ENCODE data around the gene MAP2K5.

MAP2K5 gene

DNA sequence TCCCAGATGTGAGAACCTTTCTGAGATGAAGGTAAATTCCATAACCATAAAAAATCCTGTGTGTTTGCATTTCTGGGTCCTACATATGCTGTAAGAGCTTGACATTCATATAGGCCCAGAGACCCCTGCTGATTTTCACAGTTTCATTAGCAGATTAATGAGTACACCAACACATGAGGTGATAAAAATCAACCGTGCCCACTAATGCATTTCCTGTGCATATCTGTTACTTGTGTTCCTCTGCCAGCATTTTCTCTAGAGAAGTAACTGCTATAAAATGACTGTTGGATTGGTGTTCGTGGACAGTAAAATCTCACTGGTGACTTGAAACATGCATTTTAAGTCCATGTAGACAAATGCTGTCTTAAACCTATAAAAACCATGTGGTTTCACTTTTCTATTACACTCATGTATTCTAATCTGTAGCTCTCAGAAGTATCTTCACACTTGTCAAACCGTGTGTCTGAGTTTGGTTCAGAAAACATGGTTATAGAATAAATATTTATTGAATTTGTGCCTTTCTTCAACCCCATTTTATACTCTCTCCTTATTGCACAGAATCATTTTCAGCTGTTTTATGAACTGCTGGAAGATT, 14.6 kb downstream of the MAP2K5 start:
- no peak overlapping the region for H3K4me3 ChIP-seq (replicated peaks in 1 of 2; ENCODE audit: low read depth in 2 of 2, low read length in 2 of 2)
- TF ChIP-seq, protein P1, sequence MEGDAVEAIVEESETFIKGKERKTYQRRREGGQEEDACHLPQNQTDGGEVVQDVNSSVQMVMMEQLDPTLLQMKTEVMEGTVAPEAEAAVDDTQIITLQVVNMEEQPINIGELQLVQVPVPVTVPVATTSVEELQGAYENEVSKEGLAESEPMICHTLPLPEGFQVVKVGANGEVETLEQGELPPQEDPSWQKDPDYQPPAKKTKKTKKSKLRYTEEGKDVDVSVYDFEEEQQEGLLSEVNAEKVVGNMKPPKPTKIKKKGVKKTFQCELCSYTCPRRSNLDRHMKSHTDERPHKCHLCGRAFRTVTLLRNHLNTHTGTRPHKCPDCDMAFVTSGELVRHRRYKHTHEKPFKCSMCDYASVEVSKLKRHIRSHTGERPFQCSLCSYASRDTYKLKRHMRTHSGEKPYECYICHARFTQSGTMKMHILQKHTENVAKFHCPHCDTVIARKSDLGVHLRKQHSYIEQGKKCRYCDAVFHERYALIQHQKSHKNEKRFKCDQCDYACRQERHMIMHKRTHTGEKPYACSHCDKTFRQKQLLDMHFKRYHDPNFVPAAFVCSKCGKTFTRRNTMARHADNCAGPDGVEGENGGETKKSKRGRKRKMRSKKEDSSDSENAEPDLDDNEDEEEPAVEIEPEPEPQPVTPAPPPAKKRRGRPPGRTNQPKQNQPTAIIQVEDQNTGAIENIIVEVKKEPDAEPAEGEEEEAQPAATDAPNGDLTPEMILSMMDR (IDR thresholded peaks at IDR 0.05; ENCODE audit: low read depth, low read length): no peak
- no peak for DNase-seq (ENCODE audit: low read depth in 2 of 2)

DNA sequence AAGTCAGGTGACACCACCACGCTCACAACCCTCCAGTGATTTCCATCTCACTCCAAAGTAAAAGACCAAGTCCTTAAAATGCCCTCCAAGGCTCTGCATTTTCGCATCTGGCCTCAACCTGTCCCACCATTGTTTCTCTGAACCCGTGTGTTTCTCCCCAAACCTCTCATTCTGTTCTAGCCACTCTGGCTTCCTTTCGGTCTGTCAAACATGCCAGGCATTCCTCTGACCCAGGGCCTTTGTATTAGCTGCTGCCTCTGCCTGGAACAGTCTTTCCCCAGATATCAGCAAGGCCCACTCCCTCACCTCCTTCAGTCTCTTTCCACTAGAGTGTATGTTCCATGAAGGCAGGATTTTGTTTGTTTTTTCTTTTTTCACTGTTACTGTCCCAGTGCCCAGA, 16.0 kb downstream of the MAP2K5 start:
- TF ChIP-seq, protein P1 (IDR thresholded peaks at IDR 0.05; ENCODE audit: low read depth, low read length): no peak
- no peak for DNase-seq (ENCODE audit: low read depth in 2 of 2)
- H3K4me3 ChIP-seq (replicated peaks in 1 of 2; ENCODE audit: low read depth in 2 of 2, low read length in 2 of 2): no peak overlapping the region

DNA sequence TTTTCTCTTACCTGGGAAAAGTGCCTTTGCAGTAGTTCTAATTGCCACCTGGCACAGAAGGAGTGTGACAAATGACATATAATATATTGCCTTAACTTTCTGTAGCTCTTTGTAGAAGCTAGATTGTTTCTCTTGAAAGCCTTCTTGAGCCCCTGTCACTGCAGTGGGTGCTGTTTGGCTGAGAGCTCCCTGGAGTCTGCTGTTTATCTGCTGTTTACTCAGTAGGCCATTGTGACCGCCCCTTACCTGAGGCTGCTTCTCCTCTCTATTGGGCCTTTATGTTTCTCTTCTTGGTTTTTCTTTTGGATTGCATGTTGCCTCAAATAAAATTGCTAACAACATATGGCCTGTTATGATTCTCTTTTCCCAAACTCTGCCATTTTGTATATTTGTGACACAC, 16.7 kb downstream of the MAP2K5 start:
- TF ChIP-seq, protein P1 (IDR thresholded peaks at IDR 0.05; ENCODE audit: low read depth, low read length): no peak
- H3K4me3 ChIP-seq (replicated peaks in 1 of 2; ENCODE audit: low read depth in 2 of 2, low read length in 2 of 2): no peak overlapping the region
- no peak for DNase-seq (ENCODE audit: low read depth in 2 of 2)

DNA sequence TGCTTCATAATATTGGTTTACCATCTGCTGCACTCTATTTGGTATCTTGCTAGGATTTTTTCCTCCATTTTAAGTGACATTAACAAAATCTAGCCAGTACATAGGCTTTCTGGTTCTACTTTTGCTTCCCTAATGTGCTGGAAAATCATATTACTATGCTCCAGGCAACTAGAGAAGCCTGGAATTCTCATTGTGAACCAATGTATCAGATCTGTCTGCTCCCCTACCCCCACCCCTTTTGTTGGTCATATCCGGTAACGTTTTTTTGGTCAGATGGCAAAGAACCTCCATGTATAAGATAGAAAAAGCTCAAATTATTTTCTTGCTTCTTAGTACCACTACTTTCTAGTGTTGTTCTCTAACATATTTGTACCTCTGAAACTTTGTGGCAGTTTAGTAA, 17.1 kb downstream of the MAP2K5 start:
- H3K4me3 ChIP-seq (replicated peaks in 1 of 2; ENCODE audit: low read depth in 2 of 2, low read length in 2 of 2): no peak overlapping the region
- DNase-seq (ENCODE audit: low read depth in 2 of 2): no peak
- TF ChIP-seq, protein P1 (IDR thresholded peaks at IDR 0.05; ENCODE audit: low read depth, low read length): no peak

DNA sequence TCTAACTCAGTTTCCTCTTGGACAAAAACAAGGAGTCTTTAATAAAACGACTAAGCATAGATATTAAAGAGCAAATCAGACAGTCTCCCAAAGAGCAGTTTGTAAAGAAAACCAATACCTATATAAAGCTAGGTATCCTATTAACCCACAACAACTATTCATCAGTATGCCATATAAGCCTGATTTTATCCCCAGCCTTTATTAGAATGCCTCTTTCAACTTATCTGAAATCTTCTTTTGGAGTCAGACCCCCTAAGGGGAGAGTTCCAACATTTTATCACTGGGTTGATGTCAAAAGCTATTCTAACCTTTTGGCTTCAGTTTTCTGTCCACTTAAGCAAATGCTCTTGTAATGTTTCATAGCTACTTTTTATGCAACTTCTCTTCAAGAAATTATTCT, 17.8 kb downstream of the MAP2K5 start:
- TF ChIP-seq, protein P1 (IDR thresholded peaks at IDR 0.05; ENCODE audit: low read depth, low read length): no peak
- H3K4me3 ChIP-seq (replicated peaks in 1 of 2; ENCODE audit: low read depth in 2 of 2, low read length in 2 of 2): no peak overlapping the region
- no peak for DNase-seq (ENCODE audit: low read depth in 2 of 2)

DNA sequence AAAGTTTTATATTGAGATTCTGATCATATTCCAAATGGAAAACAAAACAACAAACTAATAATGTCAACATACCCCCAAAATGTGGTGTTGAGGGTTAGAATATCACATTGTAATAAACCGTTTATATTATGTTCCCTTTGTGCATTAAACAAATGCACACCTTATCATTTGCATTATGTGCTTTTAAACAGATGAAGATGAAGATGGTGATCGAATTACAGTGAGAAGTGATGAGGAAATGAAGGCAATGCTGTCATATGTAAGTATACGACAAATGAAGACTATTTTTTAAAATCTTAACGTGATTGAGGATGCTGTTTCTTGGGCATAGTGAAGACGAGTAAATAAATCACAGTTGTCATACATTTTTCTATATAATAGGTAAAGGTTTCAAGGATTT, 20.6 kb downstream of the MAP2K5 start:
- TF ChIP-seq, protein P1 (IDR thresholded peaks at IDR 0.05; ENCODE audit: low read depth, low read length): no peak
- no peak for DNase-seq (ENCODE audit: low read depth in 2 of 2)
- H3K4me3 ChIP-seq (replicated peaks in 1 of 2; ENCODE audit: low read depth in 2 of 2, low read length in 2 of 2): no peak overlapping the region

Measured in cardiac fibroblast (primary cell).